GM19193 (cell line): ENCODE data around the gene AFF1.

Experiments used
- POLR2A ChIP-seq: IDR thresholded peaks from 4 replicates; pipeline ENCODE4 v1.6.1; 2011; ENCODE audit not compliant: insufficient read depth, insufficient read length; ENCODE audit errors: extremely low read depth

AFF1 gene

GRCh38 chr4:87103086-87103485 lies 168.3 kb downstream of the AFF1 start:
- no peak for TF ChIP-seq POLR2A

- no peak for TF ChIP-seq POLR2A
These were observed 168.9 kb downstream of the AFF1 start for GRCh38 chr4:87103691-87104187.

- TF ChIP-seq POLR2A = no peak
These were observed 170.5 kb downstream of the AFF1 start for GRCh38 chr4:87105101-87105845.

- TF ChIP-seq POLR2A = no peak
These were observed 173.3 kb downstream of the AFF1 start for GRCh38 chr4:87108142-87108546.

- TF ChIP-seq POLR2A = no peak
These were observed 174.3 kb downstream of the AFF1 start for GRCh38 chr4:87109121-87109520.

GRCh38 chr4:87109945-87110344 lies 175.1 kb downstream of the AFF1 start:
- no peak for TF ChIP-seq POLR2A

- no peak for TF ChIP-seq POLR2A
These were observed 177.3 kb downstream of the AFF1 start for GRCh38 chr4:87112063-87112462.

- no peak for TF ChIP-seq POLR2A
These were observed 179.6 kb downstream of the AFF1 start for GRCh38 chr4:87114245-87115062.

GRCh38 chr4:87116231-87116630 lies 181.4 kb downstream of the AFF1 start:
- TF ChIP-seq POLR2A = no peak

- no peak for TF ChIP-seq POLR2A
These were observed 182.4 kb downstream of the AFF1 start for GRCh38 chr4:87117051-87117731.

GRCh38 chr4:87117732-87118075 lies 182.9 kb downstream of the AFF1 start:
- TF ChIP-seq POLR2A = no peak

GRCh38 chr4:87118421-87118820 lies 183.6 kb downstream of the AFF1 start:
- TF ChIP-seq POLR2A = no peak

- no peak for TF ChIP-seq POLR2A
These were observed 184.0 kb downstream of the AFF1 start for GRCh38 chr4:87118826-87119225.

- no peak for TF ChIP-seq POLR2A
These were observed 185.2 kb downstream of the AFF1 start for GRCh38 chr4:87120010-87120409.

- TF ChIP-seq POLR2A = no peak
These were observed 185.8 kb downstream of the AFF1 start for GRCh38 chr4:87120411-87121162.
